ENCODE measurements around the gene CHTF18.

The CHTF18 gene

DNA sequence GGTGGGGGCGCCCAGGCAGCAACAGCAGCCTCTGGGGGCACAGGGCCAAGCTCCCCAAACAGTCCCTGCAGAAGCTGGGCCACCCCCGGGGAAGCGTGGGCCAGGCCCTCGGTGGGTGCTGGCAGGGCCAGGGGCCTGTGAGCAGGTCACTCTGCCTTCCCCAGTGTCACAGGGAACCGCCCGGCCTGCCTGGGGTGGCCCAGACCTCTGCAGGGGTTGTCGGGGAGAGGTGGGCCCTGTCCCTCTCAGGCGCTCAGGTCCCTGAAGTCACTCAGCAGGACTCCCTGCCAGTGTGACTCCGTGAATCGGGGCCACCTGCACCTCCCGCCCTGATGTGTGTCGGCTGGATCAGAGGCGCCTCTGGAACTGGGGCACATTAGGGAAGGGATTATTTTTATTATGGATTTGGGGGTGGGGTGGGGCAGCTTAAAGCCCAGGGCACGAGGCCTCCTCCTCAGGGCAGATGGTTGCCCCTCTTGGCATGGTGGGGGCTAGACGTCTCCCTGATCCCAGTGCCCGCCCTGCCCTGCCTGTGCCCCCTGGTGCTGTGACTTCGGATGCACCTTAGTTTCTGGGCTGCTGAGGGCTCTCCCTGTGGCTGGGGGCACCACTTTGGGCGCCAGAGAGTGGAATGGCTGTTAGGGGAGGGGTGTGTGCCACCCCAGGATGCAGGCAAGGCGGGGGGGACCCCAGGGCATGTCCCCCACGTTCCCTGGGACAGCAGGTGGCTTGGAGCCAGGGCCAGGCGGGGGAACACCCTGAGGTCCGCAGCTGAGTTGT, 13.4 kb downstream of the CHTF18 start:
- Mint-ChIP-seq H3K27ac (no peak overlapping the region), H3K36me3 (no peaks in the 10 kb centered on the region), H3K4me1 (ENCODE audit: low read depth) (no peaks in the 10 kb centered on the region), H3K9me3 (ENCODE audit: low read depth) (no peaks in the 10 kb centered on the region), H3K27me3 (no peaks in the 10 kb centered on the region), H3K4me3 (no peak overlapping the region)

GRCh38 chr16:802461-802860, 14.0 kb downstream of the CHTF18 start:
- Mint-ChIP-seq H3K4me1 (ENCODE audit: low read depth) (no peaks in the 10 kb centered on the region), H3K4me3 (no peak overlapping the region), H3K36me3 (no peaks in the 10 kb centered on the region), H3K27ac (no peak overlapping the region), H3K27me3 (no peaks in the 10 kb centered on the region), H3K9me3 (ENCODE audit: low read depth) (no peaks in the 10 kb centered on the region)

DNA sequence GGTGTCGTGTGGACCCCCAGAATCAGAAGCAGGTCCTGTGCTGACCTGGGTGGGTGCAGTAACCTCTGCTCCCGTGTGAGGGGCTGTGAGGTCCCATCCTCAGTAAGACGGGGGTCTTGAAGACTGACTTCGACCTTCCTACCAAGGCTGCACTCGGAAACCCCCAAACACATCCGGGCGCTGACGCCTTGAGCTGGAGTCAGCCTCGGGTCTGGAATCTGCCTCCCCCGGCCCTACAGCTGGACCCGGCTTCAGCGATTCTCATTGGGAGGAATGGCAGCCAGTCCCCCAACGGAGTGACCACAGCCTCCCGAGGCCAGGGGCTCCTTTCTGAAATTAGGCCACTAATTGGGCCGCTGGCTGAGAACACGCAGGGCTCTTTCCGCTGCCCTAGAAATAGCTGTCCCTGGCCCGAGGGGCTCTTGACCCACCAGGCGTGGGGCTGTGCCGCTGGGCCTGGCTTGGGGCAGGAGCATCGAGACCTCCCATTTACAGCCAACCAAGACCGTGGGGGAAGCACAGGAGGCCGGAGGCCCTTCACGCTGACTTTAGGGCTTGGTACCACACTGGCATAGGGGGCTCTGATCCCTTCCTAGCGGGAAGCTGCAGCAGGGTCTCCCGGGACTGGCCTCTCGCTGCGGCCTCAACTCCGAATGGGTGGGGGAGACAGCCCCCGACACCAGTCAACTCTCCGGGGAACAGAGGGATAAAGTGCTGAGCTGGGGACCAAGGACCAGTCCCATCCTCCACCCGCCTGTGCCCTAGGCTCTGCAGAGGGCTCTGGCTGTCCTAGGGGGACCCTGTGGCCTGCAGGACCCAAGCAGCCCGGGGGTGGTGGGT, 14.7 kb downstream of the CHTF18 start:
- Mint-ChIP-seq H3K9me3 (ENCODE audit: low read depth) (no peaks in the 10 kb centered on the region), H3K4me1 (ENCODE audit: low read depth) (peaks cover 5% of the 10 kb centered on the region), H3K27ac (no peak overlapping the region), H3K4me3 (no peak overlapping the region), H3K27me3 (no peaks in the 10 kb centered on the region), H3K36me3 (no peaks in the 10 kb centered on the region)

DNA sequence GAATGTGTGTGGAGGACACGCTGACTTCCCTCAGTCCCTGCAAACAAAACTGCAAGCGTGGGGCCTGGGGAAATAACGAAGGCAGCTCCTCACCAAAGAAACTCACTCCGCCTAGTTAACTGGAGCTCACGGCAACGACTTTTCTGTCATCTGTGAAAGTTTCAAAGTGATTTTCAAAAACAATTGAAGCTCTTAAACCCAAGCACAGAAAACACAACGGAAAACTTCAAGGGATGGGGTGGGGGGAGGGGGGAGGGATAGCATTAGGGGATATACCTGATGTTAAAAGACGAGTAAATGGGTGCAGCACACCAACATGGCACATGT, 15.3 kb downstream of the CHTF18 start:
- Mint-ChIP-seq H3K4me3 (no peak overlapping the region), H3K36me3 (no peaks in the 10 kb centered on the region), H3K27ac (no peak overlapping the region), H3K4me1 (ENCODE audit: low read depth) (peaks cover 9% of the 10 kb centered on the region), H3K9me3 (ENCODE audit: low read depth) (no peaks in the 10 kb centered on the region), H3K27me3 (no peaks in the 10 kb centered on the region)

- Mint-ChIP-seq H3K27me3 (no peaks in the 10 kb centered on the region), H3K4me3 (no peak overlapping the region), H3K27ac (no peak overlapping the region), H3K4me1 (ENCODE audit: low read depth) (peaks cover 11% of the 10 kb centered on the region), H3K9me3 (ENCODE audit: low read depth) (no peaks in the 10 kb centered on the region), H3K36me3 (no peaks in the 10 kb centered on the region)
These were observed 16.0 kb downstream of the CHTF18 start for GRCh38 chr16:804193-805048.

DNA sequence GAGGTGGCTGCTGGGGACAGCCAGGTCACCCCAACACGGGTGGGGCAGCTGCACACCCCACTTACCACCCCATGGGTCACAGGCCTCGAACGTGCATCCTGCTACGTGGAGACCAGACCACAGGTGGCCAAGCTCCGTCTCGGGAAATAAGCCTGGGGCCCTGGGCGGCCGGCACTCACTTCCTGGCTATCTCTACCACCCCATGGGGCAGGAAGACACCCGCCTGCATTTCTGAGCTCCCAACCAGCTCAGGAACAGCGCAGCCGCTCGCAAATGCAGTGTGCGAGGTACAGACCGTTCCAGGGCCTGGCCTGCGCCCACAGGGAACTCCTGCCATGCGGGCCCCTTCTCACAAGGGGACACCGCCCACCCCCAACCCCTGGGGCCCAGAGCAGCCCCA, 17.1 kb downstream of the CHTF18 start:
- Mint-ChIP-seq H3K9me3 (ENCODE audit: low read depth) (no peaks in the 10 kb centered on the region), H3K4me1 (ENCODE audit: low read depth) (peaks cover 13% of the 10 kb centered on the region), H3K36me3 (no peaks in the 10 kb centered on the region), H3K27me3 (no peaks in the 10 kb centered on the region), H3K4me3 (no peak overlapping the region), H3K27ac (no peak overlapping the region)

- Mint-ChIP-seq H3K9me3 (ENCODE audit: low read depth) (no peaks in the 10 kb centered on the region), H3K27me3 (peaks cover 2% of the 10 kb centered on the region), H3K27ac (peak overlapping the region; percentile 92), H3K4me1 (ENCODE audit: low read depth) (peaks cover 13% of the 10 kb centered on the region), H3K4me3 (peak overlapping the region; percentile 96), H3K36me3 (no peaks in the 10 kb centered on the region)
These were observed 19.1 kb downstream of the CHTF18 start for GRCh38 chr16:807347-808084.

GRCh38 chr16:808085-808386, 19.6 kb downstream of the CHTF18 start:
- Mint-ChIP-seq H3K4me1 (ENCODE audit: low read depth) (peaks cover 13% of the 10 kb centered on the region), H3K36me3 (no peaks in the 10 kb centered on the region), H3K27me3 (peaks cover 4% of the 10 kb centered on the region), H3K27ac (peak overlapping the region; percentile 92), H3K9me3 (ENCODE audit: low read depth) (no peaks in the 10 kb centered on the region), H3K4me3 (peak overlapping the region; percentile 96)

GRCh38 chr16:813204-813915, 24.9 kb downstream of the CHTF18 start:
- peaks cover 4% of the 10 kb centered on the region for H3K27me3 Mint-ChIP-seq
- no peak overlapping the region for H3K4me3 Mint-ChIP-seq
- peaks cover 10% of the 10 kb centered on the region for H3K4me1 Mint-ChIP-seq (ENCODE audit: low read depth)
- H3K36me3 Mint-ChIP-seq = no peaks in the 10 kb centered on the region
- H3K9me3 Mint-ChIP-seq (ENCODE audit: low read depth) = no peaks in the 10 kb centered on the region
- no peak overlapping the region for H3K27ac Mint-ChIP-seq

DNA sequence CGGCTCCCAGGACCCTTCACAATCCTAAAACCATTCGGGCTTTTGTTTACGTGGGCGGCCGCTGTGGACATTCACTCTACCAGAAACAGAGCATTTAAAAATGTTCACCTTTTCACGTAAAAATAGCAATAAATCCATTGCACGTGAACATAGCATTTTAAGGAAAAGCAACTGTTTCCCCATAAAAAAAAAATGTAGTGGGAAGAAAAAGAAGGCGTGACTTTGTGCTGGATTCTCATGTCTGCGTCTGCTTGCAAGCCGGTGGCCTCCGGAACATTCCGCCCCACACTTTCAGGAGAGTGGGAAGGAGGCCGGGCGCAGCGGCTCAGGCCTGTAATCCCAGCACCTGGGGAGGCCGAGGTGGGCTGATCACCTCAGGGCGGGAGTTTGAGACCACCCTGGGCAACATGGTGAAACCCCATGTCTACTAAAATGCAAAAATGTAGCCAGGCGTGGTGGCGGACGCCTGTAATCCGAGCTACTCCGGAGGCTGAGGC, 25.5 kb downstream of the CHTF18 start:
- Mint-ChIP-seq H3K4me3 (no peak overlapping the region), H3K27me3 (peaks cover 4% of the 10 kb centered on the region), H3K27ac (no peak overlapping the region), H3K9me3 (ENCODE audit: low read depth) (no peaks in the 10 kb centered on the region), H3K4me1 (ENCODE audit: low read depth) (peaks cover 6% of the 10 kb centered on the region), H3K36me3 (no peaks in the 10 kb centered on the region)

GRCh38 chr16:814974-815373, 26.6 kb downstream of the CHTF18 start:
- H3K9me3 Mint-ChIP-seq (ENCODE audit: low read depth) = no peaks in the 10 kb centered on the region
- peaks cover 11% of the 10 kb centered on the region for H3K4me1 Mint-ChIP-seq (ENCODE audit: low read depth)
- peaks cover 4% of the 10 kb centered on the region for H3K27me3 Mint-ChIP-seq
- H3K27ac Mint-ChIP-seq = no peak overlapping the region
- no peak overlapping the region for H3K4me3 Mint-ChIP-seq
- H3K36me3 Mint-ChIP-seq = no peaks in the 10 kb centered on the region

- no peak overlapping the region for H3K4me3 Mint-ChIP-seq
- H3K27me3 Mint-ChIP-seq = peaks cover 4% of the 10 kb centered on the region
- no peak overlapping the region for H3K27ac Mint-ChIP-seq
- H3K4me1 Mint-ChIP-seq (ENCODE audit: low read depth) = peaks cover 13% of the 10 kb centered on the region
- H3K36me3 Mint-ChIP-seq = no peaks in the 10 kb centered on the region
- no peaks in the 10 kb centered on the region for H3K9me3 Mint-ChIP-seq (ENCODE audit: low read depth)
These were observed 27.4 kb downstream of the CHTF18 start for GRCh38 chr16:815861-816260.

- no peaks in the 10 kb centered on the region for H3K9me3 Mint-ChIP-seq (ENCODE audit: low read depth)
- H3K27ac Mint-ChIP-seq = no peak overlapping the region
- H3K4me1 Mint-ChIP-seq (ENCODE audit: low read depth) = peaks cover 13% of the 10 kb centered on the region
- no peaks in the 10 kb centered on the region for H3K36me3 Mint-ChIP-seq
- H3K4me3 Mint-ChIP-seq = no peak overlapping the region
- H3K27me3 Mint-ChIP-seq = peaks cover 2% of the 10 kb centered on the region
These were observed 28.8 kb downstream of the CHTF18 start for GRCh38 chr16:817001-817906.
